ENCODE data around the gene NME3.

The NME3 gene

GRCh38 chr16:1778200-1779179, 7.1 kb upstream of the NME3 start:
- no peak overlapping the region for H3K27ac ChIP-seq
- H3K36me3 ChIP-seq: peaks cover 63% of the 10 kb centered on the region
- TF ChIP-seq CTCF (IDR thresholded peaks at IDR 0.05): no peak
- H3K4me3 ChIP-seq (ENCODE audit: low read depth in 1 of 2, low read length in 1 of 2): no peak overlapping the region
- no peaks in the 10 kb centered on the region for H3K9me3 ChIP-seq
- peaks cover 33 to 38% of the 10 kb centered on the region in 2 experiments for H3K4me1 ChIP-seq (ENCODE audit: control insufficient read depth in 1 of 2, insufficient read depth in 1 of 2, low read depth in 1 of 2, low read length in 1 of 2)
- H3K27me3 ChIP-seq: no peaks in the 10 kb centered on the region

- Histone ChIP-seq H3K4me1 (ENCODE audit: control insufficient read depth in 1 of 2, insufficient read depth in 1 of 2, low read depth in 1 of 2, low read length in 1 of 2) (peaks cover 31 to 41% of the 10 kb centered on the region in 2 experiments), H3K9me3 (no peaks in the 10 kb centered on the region), H3K36me3 (peaks cover 63% of the 10 kb centered on the region), H3K27ac (no peak overlapping the region), H3K27me3 (no peaks in the 10 kb centered on the region), H3K4me3 (ENCODE audit: low read depth in 1 of 2, low read length in 1 of 2) (no peak overlapping the region)
- TF ChIP-seq CTCF (IDR thresholded peaks at IDR 0.05): no peak
These were observed 6.2 kb upstream of the NME3 start for GRCh38 chr16:1777375-1778199.

- H3K9me3 ChIP-seq: no peaks in the 10 kb centered on the region
- H3K27ac ChIP-seq: no peak overlapping the region
- H3K4me1 ChIP-seq (ENCODE audit: control insufficient read depth in 1 of 2, insufficient read depth in 1 of 2, low read depth in 1 of 2, low read length in 1 of 2): peaks cover 37 to 47% of the 10 kb centered on the region in 2 experiments
- no peak for TF ChIP-seq CTCF (IDR thresholded peaks at IDR 0.05)
- peaks cover 63% of the 10 kb centered on the region for H3K36me3 ChIP-seq
- no peaks in the 10 kb centered on the region for H3K27me3 ChIP-seq
- H3K4me3 ChIP-seq (ENCODE audit: low read depth in 1 of 2, low read length in 1 of 2): no peak overlapping the region
These were observed 5.6 kb upstream of the NME3 start for GRCh38 chr16:1776991-1777374.

GRCh38 chr16:1776672-1776955, 5.3 kb upstream of the NME3 start:
- H3K27me3 ChIP-seq: no peaks in the 10 kb centered on the region
- H3K9me3 ChIP-seq: no peaks in the 10 kb centered on the region
- no peak overlapping the region for H3K27ac ChIP-seq
- H3K4me3 ChIP-seq (ENCODE audit: low read depth in 1 of 2, low read length in 1 of 2): no peak overlapping the region
- peaks cover 37 to 47% of the 10 kb centered on the region in 2 experiments for H3K4me1 ChIP-seq (ENCODE audit: control insufficient read depth in 1 of 2, insufficient read depth in 1 of 2, low read depth in 1 of 2, low read length in 1 of 2)
- no peak for TF ChIP-seq CTCF (IDR thresholded peaks at IDR 0.05)
- peaks cover 63% of the 10 kb centered on the region for H3K36me3 ChIP-seq

GRCh38 chr16:1775846-1776671, 4.7 kb upstream of the NME3 start:
- H3K9me3 ChIP-seq: no peaks in the 10 kb centered on the region
- no peaks in the 10 kb centered on the region for H3K27me3 ChIP-seq
- no peak for TF ChIP-seq CTCF (IDR thresholded peaks at IDR 0.05)
- H3K4me1 ChIP-seq (ENCODE audit: control insufficient read depth in 1 of 2, insufficient read depth in 1 of 2, low read depth in 1 of 2, low read length in 1 of 2): peaks cover 31 to 46% of the 10 kb centered on the region in 2 experiments
- H3K36me3 ChIP-seq: peaks cover 61% of the 10 kb centered on the region
- H3K27ac ChIP-seq: no peak overlapping the region
- H3K4me3 ChIP-seq (ENCODE audit: low read depth in 1 of 2, low read length in 1 of 2): no peak overlapping the region
